Measurements from ENCODE around the gene SCTR. TPM values are rescaled to one million over a fixed set of nuclear protein-coding genes. Genes with fewer than 3 reads are reported as not detected.
A peak's percentile ranks its signal among the peaks of the same experiment; 100 is the strongest.

Gene SCTR
- total RNA-seq, 1 experiment from 2014 or later, result not detected

- Histone ChIP-seq H3F3A (ENCODE audit: insufficient read depth, low read depth) (peaks cover 16% of the 10 kb centered on the region), H3K27ac (peak overlapping the region; percentile 83), H2AFZ (peak overlapping the region; percentile 36; the same call in 1 of the 2 replicates), H3K27me3 (ENCODE audit: insufficient read depth, low read depth) (no peaks in the 10 kb centered on the region), H3K4me1 (replicated peaks; ENCODE audit: insufficient read depth) (peaks cover 34% of the 10 kb centered on the region), H3K79me2 (ENCODE audit: low read depth) (no peaks in the 10 kb centered on the region), H3K4me2 (peak overlapping the region; percentile 61), H3K9me2 (ENCODE audit: insufficient read depth) (no peaks in the 10 kb centered on the region; the same call in 1 of the 2 replicates), H4K20me1 (ENCODE audit: insufficient read depth) (no peaks in the 10 kb centered on the region), H3K9me3 (ENCODE audit: insufficient read depth, low read depth) (no peaks in the 10 kb centered on the region), H3K36me3 (ENCODE audit: low read depth) (no peaks in the 10 kb centered on the region), H3K4me3 (no peak overlapping the region)
- DNase-seq, result peak; percentile 77 to 97
- intact Hi-C loops (cut with micrococcal nuclease; ENCODE audit: unreplicated experiment), result loop anchor here (1.0 to 10.0 kb wide), 4 partner anchors 125 to 267 kb away; partner anchors contain the start of genes C2orf76, DBI, PTPN4 and TMEM177
- ChIA-PET CTCF (no interaction called here), POLR2A (ENCODE audit: unreplicated experiment) (interaction anchor here (0.6 kb wide), 1 partner anchor 91 kb away, joined by 4 read pairs; no protein-coding TSS in a partner anchor)
- BruUV-seq (replicated peaks), result no TSS peak
- TF ChIP-seq EZH2 (IDR thresholded peaks at IDR 0.05; ENCODE audit: low read depth), result no peak
- no peak; the same call in 1 of the 2 replicates for TF ChIP-seq CTCF (conservative IDR thresholded peaks at IDR 0.05)
These were observed 32.3 kb downstream of the SCTR start for GRCh38 chr2:119491776-119492525.

GRCh38 chr2:119490653-119491195 is 33.6 kb downstream of the SCTR start:
- Histone ChIP-seq H3K27me3 (ENCODE audit: insufficient read depth, low read depth) (no peaks in the 10 kb centered on the region), H2AFZ (no peak overlapping the region), H3K4me3 (no peak overlapping the region), H4K20me1 (ENCODE audit: insufficient read depth) (no peaks in the 10 kb centered on the region), H3K4me2 (no peak overlapping the region), H3F3A (ENCODE audit: insufficient read depth, low read depth) (peaks cover 16% of the 10 kb centered on the region), H3K9me3 (ENCODE audit: insufficient read depth, low read depth) (no peaks in the 10 kb centered on the region), H3K79me2 (ENCODE audit: low read depth) (no peaks in the 10 kb centered on the region), H3K36me3 (ENCODE audit: low read depth) (no peaks in the 10 kb centered on the region), H3K9me2 (ENCODE audit: insufficient read depth) (no peaks in the 10 kb centered on the region; the same call in 1 of the 2 replicates), H3K27ac (peak overlapping the region; percentile 83; the same call in 1 of the 2 replicates), H3K4me1 (replicated peaks; ENCODE audit: insufficient read depth) (peaks cover 34% of the 10 kb centered on the region)
- no TSS peak for BruUV-seq (replicated peaks)
- intact Hi-C loops (cut with micrococcal nuclease; ENCODE audit: unreplicated experiment), result loop anchor here (5.0 to 10.0 kb wide), 2 partner anchors 157 to 184 kb away; partner anchors contain the start of gene TMEM177
- TF ChIP-seq EZH2 (IDR thresholded peaks at IDR 0.05; ENCODE audit: low read depth) (no peak), CTCF (conservative IDR thresholded peaks at IDR 0.05) (no peak)
- DNase-seq, result no peak
- ChIA-PET POLR2A (ENCODE audit: unreplicated experiment) (no interaction called here), CTCF (no interaction called here)

GRCh38 chr2:119490106-119490505 is 34.2 kb downstream of the SCTR start:
- intact Hi-C loops (cut with micrococcal nuclease; ENCODE audit: unreplicated experiment), result loop anchor here (5.0 to 10.0 kb wide), 2 partner anchors 157 to 185 kb away; partner anchors contain the start of gene TMEM177
- BruUV-seq (replicated peaks), result no TSS peak
- H3K36me3 ChIP-seq (ENCODE audit: low read depth), result no peaks in the 10 kb centered on the region
- H3K9me3 ChIP-seq (ENCODE audit: insufficient read depth, low read depth), result no peaks in the 10 kb centered on the region
- H2AFZ ChIP-seq, result no peak overlapping the region
- peaks cover 34% of the 10 kb centered on the region for H3K4me1 ChIP-seq (replicated peaks; ENCODE audit: insufficient read depth)
- TF ChIP-seq CTCF (conservative IDR thresholded peaks at IDR 0.05) (no peak), EZH2 (IDR thresholded peaks at IDR 0.05; ENCODE audit: low read depth) (no peak)
- no peak overlapping the region for H3K4me3 ChIP-seq
- H3K27me3 ChIP-seq (ENCODE audit: insufficient read depth, low read depth), result no peaks in the 10 kb centered on the region
- CTCF ChIA-PET, result no interaction called here
- no peak overlapping the region for H3K4me2 ChIP-seq
- peaks cover 16% of the 10 kb centered on the region for H3F3A ChIP-seq (ENCODE audit: insufficient read depth, low read depth)
- no peaks in the 10 kb centered on the region for H4K20me1 ChIP-seq (ENCODE audit: insufficient read depth)
- no peaks in the 10 kb centered on the region; the same call in 1 of the 2 replicates for H3K9me2 ChIP-seq (ENCODE audit: insufficient read depth)
- POLR2A ChIA-PET (ENCODE audit: unreplicated experiment), result no interaction called here
- H3K79me2 ChIP-seq (ENCODE audit: low read depth), result no peaks in the 10 kb centered on the region
- no peak for DNase-seq
- no peak overlapping the region for H3K27ac ChIP-seq

All from PC-9 (cell line).